GM21786 (cell line): ENCODE data around the gene TMPRSS2.

Experiments
- ATAC-seq: cut with Tn5 transposase; IDR thresholded peaks from one replicate; pipeline ENCODE4 v1.9.1; 2021; ENCODE audit not compliant: unreplicated experiment

Gene TMPRSS2

DNA sequence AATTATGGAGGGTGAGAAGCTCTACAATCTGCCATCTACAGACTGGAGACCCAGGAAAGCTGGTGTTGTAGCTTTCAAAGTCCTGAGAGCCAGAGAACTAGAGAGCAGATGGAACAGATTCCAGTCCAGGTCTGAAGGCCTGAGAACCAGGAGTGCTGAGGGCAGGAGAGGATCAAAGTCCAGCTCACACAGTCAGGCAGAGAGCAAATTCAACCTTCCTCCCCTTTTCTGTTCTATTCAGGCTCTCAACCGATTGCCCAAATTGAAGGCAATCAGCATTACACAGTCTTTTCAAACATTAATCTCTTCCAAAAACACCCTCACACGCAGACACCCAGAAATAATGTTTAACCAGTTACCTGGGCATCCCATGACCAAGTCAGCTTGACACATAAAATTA, 2.5 kb upstream of the TMPRSS2 start:
- ATAC-seq: no peak

DNA sequence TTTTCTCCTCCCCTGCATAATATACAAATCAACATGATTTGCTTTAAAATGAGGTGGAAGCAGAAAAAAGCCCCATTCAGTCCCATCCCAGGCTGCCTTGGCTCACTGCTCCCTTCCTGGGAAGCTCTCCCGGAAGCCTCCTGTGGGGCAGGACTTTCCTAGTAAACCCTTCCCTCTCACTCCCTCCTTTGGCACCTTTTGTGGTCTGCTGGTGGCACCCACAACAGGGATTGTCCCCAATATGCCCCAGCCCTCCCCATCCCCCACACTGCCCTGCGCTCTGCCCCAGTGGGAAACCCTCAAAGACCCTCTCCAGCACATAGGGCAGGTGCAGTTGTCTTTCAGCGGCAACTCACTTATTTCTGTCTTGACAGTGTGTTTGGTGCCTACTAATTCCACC, 1.8 kb upstream of the TMPRSS2 start:
- ATAC-seq: no peak

DNA sequence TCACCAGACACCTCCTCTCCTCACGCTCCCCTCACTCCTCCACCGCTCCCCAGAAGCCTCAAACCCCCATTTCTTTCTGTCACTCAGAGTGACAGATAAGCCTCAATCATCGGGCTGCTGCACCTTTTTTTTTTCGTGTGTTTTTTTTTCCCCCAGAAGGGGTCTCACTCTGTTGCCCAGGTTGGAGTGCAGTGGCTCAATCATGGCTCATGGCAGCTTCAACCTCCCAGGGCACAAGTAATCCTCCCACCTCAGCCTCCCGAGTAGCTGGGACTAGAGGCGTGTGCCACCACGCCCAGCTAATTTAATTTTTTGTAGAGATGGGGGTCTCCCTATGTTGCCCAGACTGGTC, 1.2 kb upstream of the TMPRSS2 start:
- no peak for ATAC-seq

DNA sequence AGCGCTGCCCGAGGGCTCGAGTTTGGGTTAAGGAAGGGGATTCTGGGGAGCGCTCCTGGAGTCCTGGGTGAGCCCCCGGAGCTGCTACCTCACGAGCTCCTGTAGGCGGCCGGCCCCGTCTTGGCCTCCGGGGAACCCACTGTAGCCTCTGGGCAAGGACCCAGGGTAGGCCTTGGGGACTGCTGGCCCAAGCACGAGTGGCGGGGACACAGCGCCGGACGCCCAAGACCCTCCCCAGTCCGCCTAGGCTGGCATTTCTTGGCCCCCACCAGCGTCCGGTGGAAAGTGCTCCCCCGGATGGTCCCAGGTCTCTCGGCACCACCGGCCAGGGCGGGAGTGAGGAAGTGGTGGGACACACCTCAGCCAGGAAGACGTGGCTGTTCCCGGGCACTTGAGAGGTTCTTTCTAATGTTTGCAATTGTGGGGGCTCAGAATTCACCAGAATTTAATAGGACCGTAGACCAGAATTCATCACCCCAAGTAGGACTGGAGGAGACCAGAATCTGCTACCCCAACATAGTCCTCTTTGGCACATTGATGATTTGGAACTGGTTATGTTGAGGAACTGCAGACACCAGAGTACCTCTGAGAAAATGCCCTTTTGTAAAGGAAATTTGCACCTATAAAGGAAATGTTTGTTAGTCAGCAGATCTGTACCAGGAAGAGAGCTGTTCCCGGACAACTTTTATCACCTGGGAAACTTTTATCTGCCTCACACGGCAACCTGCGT, 622 bp upstream of the TMPRSS2 start:
- ATAC-seq: no peak

DNA sequence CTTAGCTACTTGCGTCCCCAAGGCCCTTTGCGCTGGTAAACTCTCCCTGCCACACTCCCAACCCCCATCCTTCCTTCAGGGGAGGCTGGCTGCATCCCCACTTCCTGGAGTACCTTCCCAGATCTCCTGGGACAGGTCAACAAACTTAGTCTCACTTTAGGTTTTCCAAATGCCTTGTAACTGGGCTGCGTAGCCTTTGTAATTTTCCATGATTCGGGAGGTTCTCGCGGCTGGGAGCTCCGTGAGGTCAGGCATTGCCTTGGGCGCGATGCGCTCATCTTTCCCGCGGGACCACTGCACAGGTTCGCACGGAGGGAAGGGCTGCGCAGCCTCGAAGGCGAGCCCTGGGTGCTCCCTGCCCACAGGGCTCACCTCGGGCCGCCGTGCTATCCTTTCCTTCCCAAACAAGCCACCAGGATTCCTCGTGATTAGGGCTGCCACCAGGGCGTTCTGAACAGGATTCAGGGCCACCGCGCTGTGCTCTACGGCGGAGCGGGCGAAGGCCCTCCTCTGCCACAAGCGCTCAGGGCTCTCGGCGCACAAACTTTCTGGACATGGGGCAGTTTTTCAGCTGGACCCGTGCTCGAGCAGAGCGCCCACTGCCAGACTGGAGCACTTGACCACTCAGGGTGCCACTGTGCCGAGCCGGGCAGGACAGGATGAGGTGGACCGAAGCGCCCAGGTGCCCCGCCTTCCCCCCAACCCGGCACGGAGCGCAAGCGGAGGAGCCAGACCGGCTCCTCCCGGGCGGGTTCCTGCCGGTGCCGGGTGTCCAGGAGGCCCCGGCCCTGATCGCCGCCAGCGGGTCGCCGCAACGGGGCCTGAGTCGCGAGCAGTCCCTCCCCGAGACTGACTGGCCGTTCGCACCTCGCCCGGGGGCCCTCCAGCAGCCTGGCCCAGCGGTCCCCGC, 1.1 kb downstream of the TMPRSS2 start:
- ATAC-seq: no peak

DNA sequence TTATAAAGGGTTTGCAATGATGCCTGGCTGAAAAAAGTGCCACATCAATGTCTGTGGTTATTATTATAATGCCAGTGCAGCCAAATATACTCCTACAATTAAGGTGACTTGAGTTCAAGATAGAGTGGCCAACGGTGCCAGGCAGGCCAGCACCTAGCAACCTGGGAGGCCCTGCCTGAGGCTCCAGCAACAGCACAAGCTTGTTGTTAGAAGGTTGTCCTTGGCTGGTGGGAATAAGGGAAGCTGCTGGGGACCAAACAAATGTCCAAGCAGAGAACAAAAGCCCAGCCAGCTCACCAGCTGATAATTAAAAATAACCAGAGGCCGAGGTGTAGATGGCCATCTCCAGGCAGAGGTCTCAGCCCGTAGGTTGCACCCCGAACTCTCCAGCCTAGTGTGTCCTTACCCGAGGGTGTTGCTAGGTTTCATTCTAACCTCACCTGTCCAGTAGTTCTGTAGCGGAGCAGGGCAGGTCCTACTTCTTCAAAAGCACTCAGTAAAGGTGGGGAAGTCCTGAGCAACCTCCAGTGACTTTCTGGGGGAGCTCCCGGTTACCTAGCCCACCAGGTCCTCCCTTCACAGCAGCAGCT, 1.9 kb downstream of the TMPRSS2 start:
- no peak for ATAC-seq

DNA sequence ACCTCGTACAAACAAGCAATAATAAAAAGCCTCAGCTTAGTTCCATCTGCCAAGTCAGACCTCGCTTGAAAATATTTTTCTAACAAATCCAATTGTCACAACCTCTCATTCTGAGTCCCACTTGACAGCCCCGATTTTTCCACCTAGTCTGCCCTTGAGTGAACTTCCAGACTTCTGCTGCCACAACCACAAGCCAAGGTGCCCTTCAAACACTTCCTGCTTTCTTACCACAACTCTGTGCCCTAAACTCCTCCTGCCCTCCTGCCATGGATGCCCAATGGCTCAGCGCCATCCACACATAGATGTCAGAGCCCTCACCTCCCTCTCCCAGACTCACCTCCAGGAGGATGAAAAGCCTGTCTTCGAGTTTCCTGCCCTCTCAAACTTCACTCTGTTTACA, 3.9 kb downstream of the TMPRSS2 start:
- no peak for ATAC-seq

DNA sequence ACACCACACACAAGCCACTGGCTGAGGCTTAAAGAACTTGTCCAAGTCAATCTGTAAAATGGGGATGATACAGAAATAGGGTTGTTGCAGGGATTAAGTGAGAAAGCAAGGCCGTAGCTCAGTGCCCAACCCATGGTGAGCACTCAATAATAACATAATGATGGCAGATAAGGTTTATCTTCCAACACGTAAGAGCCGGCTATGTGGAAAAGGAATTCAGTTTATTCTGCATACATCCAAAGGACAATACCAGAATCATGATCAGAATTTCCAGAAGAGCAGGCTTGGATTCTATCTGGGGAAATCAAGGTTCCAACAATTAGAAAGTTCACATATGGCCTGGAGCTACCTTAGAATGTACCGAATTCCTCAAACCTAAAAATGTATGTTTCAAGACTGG, 4.6 kb downstream of the TMPRSS2 start:
- ATAC-seq: no peak

DNA sequence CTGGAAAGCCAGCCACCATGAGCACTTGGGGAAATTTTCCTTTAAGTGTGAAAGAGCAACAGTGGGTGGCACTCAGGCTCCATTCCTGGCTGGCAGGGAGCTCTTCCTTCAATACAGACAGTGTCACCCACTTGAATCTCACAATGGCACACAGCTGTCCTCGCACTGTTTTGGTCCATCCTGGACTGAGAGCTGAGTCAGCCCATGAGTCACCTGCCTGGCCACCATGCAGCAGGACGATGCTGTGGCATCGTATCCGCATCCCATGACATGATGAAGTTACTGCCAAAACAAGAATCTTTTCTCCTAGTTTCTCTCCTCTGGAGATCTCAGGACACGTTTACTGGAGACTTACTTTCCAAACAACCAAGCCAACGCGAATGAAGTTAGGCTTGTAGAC, 6.0 kb downstream of the TMPRSS2 start:
- ATAC-seq: no peak

DNA sequence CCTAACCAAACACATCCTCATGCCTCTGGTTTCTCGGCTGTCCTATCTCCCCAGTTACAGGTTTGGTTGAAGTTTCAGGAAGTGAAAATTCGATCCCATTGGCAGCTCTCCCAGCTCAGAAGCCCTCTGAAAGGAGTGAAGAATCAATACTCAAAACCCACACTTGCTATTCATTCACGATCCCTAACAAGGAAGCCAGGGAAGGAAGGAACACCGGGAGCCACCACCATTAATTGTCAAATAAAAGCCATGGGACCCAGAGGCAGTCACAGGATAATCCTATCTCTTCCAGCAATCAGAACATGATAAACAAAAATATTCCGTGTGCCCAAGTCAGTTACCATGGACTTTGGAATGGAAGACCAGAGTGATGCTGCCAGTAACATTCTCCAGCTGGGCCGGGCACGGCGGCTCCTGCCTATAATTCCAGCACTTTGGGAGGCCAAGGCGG, 7.0 kb downstream of the TMPRSS2 start:
- ATAC-seq: no peak

DNA sequence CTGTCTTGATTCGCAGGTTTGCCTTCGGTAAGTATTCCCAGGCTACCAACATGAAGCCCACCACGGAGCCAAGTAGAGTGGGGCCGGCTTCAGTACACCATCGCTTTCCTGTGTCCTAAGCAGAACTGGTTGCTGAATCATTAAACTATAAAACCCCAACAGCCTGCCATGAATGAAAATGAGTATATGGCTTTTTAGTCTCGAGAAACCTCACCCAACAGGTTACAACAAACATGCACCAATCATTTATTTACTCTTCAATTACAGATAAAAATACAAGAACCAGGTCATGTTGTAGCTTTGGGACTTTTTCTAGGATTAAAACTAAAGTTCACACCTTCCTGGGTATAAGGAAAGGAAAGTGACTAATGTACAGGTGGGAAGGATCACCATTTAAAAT, 7.6 kb downstream of the TMPRSS2 start:
- no peak for ATAC-seq

DNA sequence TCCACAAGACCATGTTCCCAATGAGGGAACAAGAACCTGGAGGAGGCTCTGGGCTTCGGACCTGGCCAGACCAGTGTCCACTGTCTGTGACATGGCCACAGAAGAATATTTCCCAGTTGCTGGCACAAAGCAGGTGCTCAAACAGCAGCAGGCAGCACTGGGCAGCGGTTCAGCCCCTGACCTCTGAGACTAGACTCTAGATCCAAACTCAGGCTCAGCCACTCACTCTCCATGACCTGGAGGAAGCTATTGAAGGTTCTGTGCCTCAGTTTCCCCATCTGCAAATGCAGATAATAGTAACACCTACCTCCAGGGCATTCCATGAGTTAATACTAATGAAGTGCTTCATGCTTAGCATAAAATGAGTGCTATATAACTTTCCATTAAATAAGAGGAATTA, 8.0 kb downstream of the TMPRSS2 start:
- no peak for ATAC-seq

DNA sequence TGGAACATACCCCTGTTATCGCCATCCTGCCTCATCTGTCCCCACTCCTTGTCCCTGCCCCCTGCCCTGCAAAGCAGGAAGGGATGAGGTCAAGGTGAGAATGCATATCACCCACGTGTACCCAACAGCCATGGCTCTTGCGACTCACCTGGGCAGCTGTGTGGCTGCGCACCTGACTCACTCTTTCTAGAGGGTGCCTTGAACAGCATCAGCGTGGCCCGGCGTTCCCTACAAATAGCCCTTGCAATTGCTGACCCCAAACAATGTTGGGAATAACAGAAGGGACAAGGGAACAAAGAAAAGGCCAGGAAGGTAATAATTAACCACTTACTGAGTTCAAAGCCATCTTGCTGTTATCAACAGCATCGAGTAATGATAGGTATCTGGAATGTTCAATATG, 10.2 kb downstream of the TMPRSS2 start:
- ATAC-seq: no peak

DNA sequence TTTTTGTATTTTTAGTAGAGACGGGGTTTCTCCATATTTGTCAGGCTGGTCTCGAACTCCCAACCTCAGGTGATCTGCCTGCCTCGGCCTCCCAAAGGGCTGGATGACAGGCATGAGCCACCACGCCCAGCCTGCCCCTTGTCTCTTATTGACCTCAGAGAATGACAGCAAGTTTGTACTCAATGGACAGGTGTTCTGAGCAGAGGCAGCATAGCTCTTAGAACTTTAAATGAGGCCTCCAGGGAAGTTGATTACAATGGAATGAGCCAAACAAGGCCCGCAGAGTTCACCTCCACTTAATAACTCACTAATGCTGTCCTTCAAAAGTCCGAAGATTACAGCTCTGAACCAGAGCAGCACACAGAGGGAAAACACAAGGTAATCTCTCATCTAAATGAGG, 10.9 kb downstream of the TMPRSS2 start:
- no peak for ATAC-seq

DNA sequence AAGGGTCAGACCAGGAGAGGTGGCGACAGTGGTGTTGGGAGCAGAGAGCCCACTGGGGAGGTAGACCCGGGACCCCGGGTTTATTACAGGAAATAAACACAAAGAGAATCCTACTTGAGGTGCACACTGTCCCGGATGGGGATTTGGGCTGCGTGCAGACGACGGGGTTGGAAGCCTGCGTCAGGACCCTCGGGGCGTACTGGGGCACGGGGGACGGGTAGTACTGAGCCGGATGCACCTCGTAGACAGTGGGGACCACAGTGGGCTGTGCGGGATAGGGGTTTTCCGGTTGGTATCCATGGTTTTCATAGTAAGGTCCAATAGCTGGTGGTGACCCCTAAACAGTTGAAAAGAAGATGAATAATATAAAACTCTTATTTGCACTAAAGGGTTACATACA, 13.7 kb downstream of the TMPRSS2 start:
- ATAC-seq: no peak

DNA sequence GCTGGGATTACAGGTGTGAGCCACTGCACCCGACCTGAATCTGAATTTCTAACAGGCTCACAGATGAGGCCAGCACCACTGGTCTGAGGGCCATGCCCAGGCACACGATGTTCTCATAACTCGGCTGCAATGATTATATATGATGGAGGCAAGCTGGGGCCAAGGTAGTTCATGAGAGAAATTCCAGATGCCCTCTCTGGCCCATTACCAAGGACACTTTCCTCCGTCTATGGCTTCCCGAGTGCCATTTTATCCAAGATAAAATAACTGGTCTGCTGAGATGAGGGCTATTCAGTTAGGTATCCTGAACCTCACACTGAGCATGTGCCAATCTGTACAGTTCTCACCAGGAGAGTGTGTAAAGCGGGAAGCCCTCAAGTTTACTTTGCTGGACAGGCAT, 16.5 kb downstream of the TMPRSS2 start:
- no peak for ATAC-seq

DNA sequence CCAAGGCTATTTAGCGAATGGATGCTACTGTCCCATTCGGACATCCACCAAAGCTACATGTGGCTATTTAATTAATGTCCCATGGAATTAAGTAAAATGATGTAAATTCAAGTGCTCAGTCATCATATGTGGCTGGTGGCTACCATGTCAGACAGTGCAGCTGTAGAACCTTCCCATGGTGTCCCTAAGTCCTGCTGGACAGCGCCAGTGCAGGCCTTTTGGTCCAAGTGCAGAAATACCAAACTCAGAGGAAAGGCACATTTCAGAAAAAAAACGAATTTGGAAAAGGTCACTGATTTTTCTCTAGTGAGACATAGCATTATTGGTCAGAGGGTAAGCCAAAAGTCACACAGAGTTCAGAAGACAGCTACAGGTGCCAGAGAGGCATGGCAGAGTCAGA, 17.6 kb downstream of the TMPRSS2 start:
- no peak for ATAC-seq

DNA sequence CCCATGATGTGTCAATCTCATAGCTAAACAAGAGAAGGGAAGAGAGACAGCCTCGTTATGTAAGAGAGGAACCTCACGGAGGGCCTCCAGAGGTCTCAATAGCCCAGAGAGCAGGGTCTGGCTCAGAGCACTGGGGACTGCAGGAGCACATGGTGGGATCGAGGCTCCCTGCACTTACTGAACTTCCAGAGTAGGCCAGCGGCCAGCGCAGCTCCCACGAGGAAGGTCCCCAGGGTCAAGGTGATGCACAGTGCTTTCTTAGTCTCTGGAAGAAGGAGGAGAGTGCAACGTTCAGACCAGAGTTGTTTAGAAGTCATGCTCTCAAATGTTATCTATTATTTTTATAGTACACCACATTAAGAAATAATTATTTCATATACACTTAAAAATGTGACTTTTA, 18.6 kb downstream of the TMPRSS2 start:
- no peak for ATAC-seq

DNA sequence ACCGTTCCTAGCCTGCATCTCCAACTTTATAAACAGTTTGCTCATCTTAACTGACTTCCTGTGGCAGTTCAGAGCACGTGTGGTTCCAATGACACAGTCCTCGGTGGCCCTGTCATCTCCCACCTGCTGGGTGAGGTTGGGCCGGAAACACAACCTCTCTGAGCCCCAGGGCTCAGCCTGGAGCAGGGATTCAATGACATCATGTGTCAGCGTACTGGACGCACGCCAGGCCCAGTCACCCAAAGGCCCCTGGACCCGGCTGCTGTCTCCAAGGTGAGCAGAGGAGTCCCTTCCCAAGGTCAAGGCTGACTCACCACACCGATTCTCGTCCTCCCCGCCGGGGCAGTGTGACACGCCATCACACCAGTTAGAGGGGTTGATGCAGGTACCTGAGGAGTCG, 19.9 kb downstream of the TMPRSS2 start:
- no peak for ATAC-seq

DNA sequence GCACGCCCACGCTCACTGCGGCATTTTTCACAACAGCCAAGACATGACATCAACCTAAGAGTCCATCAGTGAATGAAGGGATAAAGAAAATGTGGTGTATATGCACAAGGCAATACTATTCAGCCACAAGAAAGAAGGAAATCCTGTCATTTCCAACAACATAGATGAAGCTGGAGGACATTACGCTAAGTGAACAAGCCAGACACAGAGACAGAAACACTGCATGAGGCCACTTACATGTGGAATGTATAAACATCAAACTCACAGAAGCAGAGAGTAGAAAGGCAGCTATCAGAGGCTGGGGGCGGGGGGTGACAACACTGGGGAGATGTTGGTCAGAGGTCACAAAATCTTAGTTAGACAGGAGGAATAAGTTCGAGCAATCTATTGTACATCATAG, 20.9 kb downstream of the TMPRSS2 start:
- ATAC-seq: no peak

DNA sequence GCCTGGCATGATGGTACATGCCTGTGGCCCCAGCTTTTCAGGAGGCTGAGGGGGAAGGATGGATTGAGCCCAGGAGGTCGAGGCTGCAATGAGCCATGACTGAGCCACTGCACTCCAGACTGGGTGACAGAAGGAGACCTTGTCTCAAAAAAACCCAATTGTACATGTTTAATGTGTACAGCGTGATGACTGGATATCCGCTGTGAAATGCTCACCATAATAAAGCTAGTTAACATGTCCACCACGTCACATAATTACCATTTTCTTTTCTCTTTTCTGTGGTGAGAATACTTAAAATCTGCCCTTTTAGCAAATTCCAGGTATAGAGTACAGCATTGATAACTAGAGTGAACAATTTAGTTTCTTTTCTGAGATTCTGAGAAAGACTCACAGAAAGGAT, 24.0 kb downstream of the TMPRSS2 start:
- no peak for ATAC-seq

DNA sequence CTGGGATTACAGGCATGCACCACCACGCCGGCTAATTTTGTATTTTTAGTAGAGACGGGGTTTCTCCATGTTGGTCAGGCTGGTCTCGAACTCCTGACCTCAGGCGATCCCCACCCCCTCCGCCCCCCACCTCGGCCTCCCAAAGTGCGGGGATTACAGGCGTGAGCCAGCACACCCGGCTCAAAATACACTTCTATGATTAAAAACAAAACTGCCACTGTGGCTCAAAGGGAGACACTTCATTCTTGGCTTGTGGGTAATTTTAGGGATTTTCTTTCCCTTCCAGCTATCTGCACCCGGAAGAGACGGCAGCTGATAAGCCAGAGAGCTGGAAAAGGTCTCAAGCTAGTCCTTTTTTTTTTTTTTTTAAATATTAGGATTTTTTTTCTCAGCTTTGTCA, 24.5 kb downstream of the TMPRSS2 start:
- no peak for ATAC-seq
